AG08396 (cell line): ENCODE results near the gene SNCAIP.
"Not testable (repeated sequence)": the region's sequence is repeated elsewhere in the genome, so short reads cannot be mapped to it uniquely, and the experiment has no call there.

Source experiments
- DNase-seq: peaks from one replicate; pipeline ENCODE4 v3.0.0; 2012; ENCODE audit warnings: low spot score, mixed read lengths

Gene SNCAIP

DNA sequence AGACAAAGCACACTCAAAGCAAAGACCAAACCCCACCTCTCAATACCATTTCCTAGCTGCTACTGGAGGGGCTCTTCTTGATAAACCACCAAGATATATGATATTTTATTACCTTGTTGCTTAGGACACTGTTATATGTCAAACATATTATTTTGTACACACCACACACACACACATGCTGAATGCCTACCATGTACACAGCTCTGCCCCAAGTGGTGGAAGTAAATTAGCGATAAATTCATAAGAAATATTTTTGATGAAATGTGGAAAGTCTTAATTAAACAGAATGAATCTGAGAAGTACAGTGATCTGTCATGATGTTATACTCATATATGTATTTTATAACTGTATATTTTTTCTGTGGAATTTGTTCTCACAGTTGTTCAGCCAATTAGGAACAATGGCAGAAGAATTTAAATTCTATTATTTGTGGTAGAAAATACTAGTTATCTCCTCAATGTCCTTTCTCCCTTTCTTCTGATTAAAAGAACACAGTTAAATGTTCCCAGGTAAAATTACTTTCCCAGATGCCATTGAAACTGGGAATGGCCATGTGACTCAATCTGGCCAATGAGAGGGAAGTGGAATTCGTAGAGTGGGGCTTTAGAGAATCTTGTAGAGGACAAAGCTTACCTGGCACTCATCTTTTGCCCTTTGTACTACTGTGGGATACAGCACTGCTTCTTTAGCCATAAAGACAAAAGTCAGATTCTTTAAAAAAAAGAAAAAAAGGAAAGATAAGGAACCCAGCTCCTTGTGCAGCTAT lies 156.5 kb downstream of the SNCAIP start:
- DNase-seq: no peak

DNA sequence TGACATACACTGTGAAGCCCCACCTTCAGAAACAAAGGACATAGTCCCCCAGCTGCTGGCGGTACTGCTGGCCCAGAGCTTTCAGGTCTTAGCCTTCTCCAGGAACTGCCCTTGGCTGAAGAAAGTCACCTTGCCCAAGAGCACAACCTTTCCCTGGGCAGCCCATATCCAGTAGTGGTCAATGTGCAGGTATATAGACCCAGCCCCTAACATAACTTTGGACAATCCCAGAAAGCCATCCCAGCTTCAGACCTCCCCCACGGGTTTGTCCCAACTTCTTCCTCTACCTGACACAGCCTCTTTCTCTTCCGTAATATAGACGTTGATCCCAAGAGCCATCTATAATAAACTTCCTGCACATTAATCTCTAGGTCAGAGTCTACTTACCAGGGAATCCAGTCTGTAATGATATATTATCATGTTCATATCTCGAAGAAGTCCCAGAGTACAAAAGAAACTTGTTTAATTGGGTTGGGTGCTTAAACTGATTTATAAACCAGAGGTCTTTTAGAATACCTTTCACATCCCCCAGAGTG lies 157.4 kb downstream of the SNCAIP start:
- DNase-seq: no peak

DNA sequence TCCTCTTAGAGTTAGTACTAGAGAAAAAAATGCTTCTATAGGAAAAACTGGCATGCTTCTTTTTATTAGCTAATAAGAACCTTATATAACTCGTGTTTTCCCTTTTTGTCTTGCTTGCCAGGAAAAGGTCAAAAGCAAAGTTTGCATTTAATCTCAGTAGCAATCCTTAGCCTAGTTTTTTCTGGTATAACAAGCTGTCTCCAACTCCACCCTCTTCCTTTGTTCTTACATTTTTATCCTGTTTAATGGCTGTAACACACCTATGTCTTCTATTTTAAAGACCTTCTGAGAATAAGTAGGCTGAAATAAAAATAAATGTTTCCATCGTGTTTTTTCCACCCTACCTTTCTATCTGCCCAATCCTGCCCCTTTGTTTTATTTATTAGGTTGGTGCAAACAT lies 158.3 kb downstream of the SNCAIP start:
- no peak for DNase-seq

- DNase-seq: no peak
Measured at GRCh38 chr5:122471031-122471751, 159.2 kb downstream of the SNCAIP start.

DNA sequence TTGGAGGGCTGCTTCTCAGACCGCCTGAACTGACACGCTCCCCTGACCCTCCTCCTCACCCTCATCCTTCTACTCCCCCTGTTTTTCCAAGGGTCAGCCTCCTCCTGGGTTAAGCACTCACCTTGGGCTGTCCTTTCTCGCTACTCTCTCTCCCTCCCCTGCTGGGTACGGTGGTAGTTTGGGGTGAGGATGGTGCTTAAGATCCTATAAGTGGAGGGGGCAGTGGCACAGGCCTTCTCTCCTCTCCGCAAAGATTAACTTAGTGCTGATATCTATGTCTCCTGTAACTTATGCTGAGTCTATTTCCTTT lies 159.7 kb downstream of the SNCAIP start:
- no peak for DNase-seq

- DNase-seq: no peak
Measured at GRCh38 chr5:122473138-122473843, 161.3 kb downstream of the SNCAIP start.

DNA sequence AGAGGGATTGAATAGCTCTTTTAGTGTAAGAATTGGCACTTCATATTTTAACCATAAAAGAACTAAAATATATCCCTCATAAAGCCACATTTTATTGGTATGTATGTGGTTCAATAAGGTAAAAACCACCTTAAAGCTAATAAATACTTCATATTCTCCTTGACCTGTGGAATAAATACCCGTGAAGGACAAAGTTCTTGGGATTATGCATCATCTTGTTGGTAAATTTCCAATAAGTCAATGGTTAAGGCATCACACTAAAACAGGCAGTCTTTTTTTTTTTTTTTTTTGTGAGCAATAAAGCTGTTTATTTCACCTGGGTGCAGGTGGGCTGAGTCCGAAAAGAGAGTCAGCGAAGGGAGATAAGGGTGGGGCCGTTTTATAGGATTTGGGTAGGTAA lies 161.9 kb downstream of the SNCAIP start:
- DNase-seq: no peak

- DNase-seq: no peak
Measured at GRCh38 chr5:122478741-122479442, 166.9 kb downstream of the SNCAIP start.

DNA sequence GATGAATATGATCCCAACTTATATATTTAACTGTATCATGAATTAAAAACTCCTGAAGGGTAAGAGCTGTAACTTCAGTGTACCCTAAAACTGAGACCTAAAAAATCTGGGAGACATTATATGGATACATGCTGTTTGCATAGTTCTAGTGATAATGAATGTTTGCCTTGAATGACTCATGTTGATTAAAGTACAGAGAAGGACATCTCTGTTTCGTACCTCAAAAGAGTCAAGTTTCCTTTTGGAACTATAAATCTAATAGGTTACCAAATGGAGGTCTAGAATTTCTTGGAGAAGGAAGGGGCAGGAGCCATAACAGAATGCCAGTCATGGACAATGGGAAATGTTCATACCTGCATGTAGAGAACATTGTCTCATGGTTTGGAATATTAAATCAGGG lies 168.1 kb downstream of the SNCAIP start:
- DNase-seq: no peak

DNA sequence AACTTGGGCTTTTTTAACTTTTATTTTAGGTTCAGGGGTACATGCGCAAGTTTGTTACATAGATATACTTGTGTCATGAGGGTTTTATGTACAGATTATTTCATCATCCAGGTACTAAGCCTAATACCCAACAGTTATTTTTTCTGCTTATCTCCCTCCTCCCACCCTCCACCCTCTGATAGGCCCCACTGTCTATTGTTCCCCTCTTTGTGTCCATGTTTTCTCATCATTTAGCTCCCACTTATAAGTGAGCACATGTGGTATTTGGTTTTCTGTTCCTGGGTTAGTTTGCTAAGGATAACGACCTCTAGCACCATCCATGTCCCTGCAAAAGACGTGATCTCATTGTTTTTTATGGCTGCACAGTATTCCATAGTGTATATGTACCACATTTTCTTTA lies 172.1 kb downstream of the SNCAIP start:
- DNase-seq: no peak

GRCh38 chr5:122485226-122485625 lies 173.2 kb downstream of the SNCAIP start:
- DNase-seq: no peak

DNA sequence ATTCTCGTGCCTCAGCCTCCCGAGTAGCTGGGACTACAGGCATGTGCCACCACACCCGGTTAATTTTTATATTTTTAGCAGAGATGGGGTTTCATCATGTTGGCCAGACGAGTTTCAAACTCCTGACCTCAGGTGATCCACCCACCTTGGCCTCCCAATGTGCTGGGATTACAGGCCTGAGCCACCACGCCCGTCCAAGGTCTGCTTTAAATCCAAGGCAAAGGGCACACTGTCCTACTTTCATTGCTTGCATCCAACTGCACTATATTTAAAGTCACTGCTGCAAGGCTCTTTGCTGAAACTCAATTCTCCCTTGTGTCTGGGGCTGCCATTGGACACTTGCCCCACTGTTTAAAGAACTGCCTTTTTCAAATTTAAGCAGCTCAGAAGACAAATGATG lies 174.6 kb downstream of the SNCAIP start:
- not testable (repeated sequence) for DNase-seq

DNA sequence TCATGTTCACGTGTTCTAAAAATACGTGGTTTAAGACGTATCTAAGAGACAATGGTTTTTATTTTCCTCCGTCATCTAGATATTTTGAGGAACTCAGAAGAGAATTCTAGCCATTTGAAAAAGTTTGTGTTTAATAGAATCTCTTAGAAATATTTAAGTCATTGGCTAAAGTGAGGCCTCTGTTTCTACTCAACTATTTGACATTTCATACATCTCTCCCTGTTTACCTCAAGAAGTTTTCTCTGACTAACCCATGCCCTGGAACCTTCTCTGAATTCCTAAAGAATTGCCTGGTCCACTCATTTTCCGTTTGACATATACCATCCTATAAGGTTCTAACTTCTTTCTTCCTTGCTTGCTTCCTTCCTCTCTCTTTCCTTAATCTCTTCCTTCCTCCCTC lies 178.7 kb downstream of the SNCAIP start:
- no peak for DNase-seq

GRCh38 chr5:122492675-122493074 lies 180.6 kb downstream of the SNCAIP start:
- DNase-seq: no peak

- no peak for DNase-seq
Measured at GRCh38 chr5:122493091-122494021, 181.3 kb downstream of the SNCAIP start.

DNA sequence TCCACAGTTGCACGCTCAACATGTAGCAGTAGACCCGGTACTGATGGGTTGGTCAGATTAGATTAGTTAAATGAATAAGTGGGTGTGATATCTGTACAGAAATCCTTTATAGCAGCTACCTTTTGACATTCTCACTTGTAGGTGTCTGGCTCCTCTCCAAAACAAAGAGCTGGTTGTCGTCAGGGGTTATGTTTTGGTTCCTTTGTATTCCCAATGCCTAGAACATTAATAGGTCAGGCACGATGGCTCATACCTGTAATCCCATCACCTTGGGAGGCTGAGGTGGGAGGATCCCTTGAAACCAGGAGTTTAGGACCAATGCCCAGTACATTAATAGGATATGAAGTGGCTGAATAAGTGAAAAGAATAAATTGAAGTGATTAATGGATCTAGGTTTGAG lies 182.1 kb downstream of the SNCAIP start:
- no peak for DNase-seq

- DNase-seq: peak; percentile 21
Measured at GRCh38 chr5:122498163-122498562, 186.1 kb downstream of the SNCAIP start.

DNA sequence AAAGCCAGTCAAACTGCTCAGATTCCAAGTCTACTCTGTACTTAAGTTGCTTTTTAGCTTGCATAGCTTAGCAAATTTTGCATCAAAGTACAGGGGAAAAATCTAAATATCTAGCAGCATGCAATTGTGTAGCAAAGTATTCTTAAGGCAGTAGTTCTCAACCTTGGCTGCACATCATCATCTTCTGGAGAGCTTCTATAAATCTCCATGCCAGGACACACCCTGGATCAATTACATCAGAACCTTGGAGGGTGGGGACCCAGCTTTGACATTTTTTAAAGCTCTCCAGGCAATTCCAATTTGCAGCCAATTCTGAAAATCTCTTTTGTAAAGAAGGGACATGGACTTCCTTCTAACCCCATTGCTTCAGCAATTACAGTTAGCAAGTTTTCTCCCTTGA lies 187.5 kb downstream of the SNCAIP start:
- no peak for DNase-seq

- DNase-seq: peak; percentile 70
Measured at GRCh38 chr5:122500245-122501088, 188.4 kb downstream of the SNCAIP start.

- no peak for DNase-seq
Measured at GRCh38 chr5:122501089-122501435, 189.0 kb downstream of the SNCAIP start.
